GM19395 (cell line): ENCODE data around the gene CLEC2L.

Experiments
- ATAC-seq: cut with Tn5 transposase; IDR thresholded peaks from one replicate; pipeline ENCODE4 v1.9.1; 2021; ENCODE audit warnings: mild to moderate bottlenecking, moderate library complexity; ENCODE audit not compliant: unreplicated experiment

CLEC2L gene

GRCh38 chr7:139522830-139523198, 671 bp upstream of the CLEC2L start:
- ATAC-seq: no peak

- ATAC-seq: no peak
Measured at GRCh38 chr7:139523968-139524815, 707 bp downstream of the CLEC2L start.

- ATAC-seq: no peak
Measured at GRCh38 chr7:139525239-139525638, 1.8 kb downstream of the CLEC2L start.

GRCh38 chr7:139525750-139526149, 2.3 kb downstream of the CLEC2L start:
- no peak for ATAC-seq

GRCh38 chr7:139526578-139527544, 3.4 kb downstream of the CLEC2L start:
- ATAC-seq: no peak

- no peak for ATAC-seq
Measured at GRCh38 chr7:139531094-139531493, 7.6 kb downstream of the CLEC2L start.

GRCh38 chr7:139532636-139533155, 9.2 kb downstream of the CLEC2L start:
- no peak for ATAC-seq

GRCh38 chr7:139534096-139534495, 10.6 kb downstream of the CLEC2L start:
- no peak for ATAC-seq

- ATAC-seq: no peak
Measured at GRCh38 chr7:139534966-139535651, 11.6 kb downstream of the CLEC2L start.

GRCh38 chr7:139536152-139536551, 12.7 kb downstream of the CLEC2L start:
- ATAC-seq: no peak

- ATAC-seq: no peak
Measured at GRCh38 chr7:139538881-139539635, 15.6 kb downstream of the CLEC2L start.

GRCh38 chr7:139540203-139540602, 16.7 kb downstream of the CLEC2L start:
- ATAC-seq: no peak

- ATAC-seq: no peak
Measured at GRCh38 chr7:139541600-139542307, 18.3 kb downstream of the CLEC2L start.

- ATAC-seq: no peak
Measured at GRCh38 chr7:139542308-139543151, 19.0 kb downstream of the CLEC2L start.

GRCh38 chr7:139543801-139544603, 20.5 kb downstream of the CLEC2L start:
- no peak for ATAC-seq

GRCh38 chr7:139544645-139545044, 21.2 kb downstream of the CLEC2L start:
- no peak for ATAC-seq

GRCh38 chr7:139548302-139549028, 25.0 kb downstream of the CLEC2L start:
- no peak for ATAC-seq
